SK-N-SH treated with all-trans-retinoic acid at 6 μM for 48 hours (cell line): ENCODE measurements around the gene KIAA0825.
"Not testable (repeated sequence)": the region's sequence is repeated elsewhere in the genome, so short reads cannot be mapped to it uniquely, and the experiment has no call there.

Experiments
- ATAC-seq: fragments of 200-7000 bp; cut with Tn5 transposase; 3 replicates; pipeline ENCODE4 v1.9.1; 2020; ENCODE audit warnings: mild to moderate bottlenecking, moderate library complexity
- ARNTL ChIP-seq: fragments of 450-650 bp; formaldehyde crosslinking; IDR thresholded peaks from 2 replicates; pipeline ENCODE4 v1.5.0; 2020; ENCODE audit warnings: low read depth, mild to moderate bottlenecking, moderate library complexity, borderline replicate concordance
- CREB5 ChIP-seq: fragments of 250-450 bp; sonication (Bioruptor Pico); IDR thresholded peaks from 2 replicates; pipeline ENCODE4 v1.5.1; 2020; ENCODE audit warnings: low read depth, mild to moderate bottlenecking, moderate library complexity
- CSDC2 ChIP-seq: fragments of 250-450 bp; sonication (Bioruptor Pico); IDR thresholded peaks from 2 replicates; pipeline ENCODE4 v1.5.0; 2020; ENCODE audit warnings: mild to moderate bottlenecking, moderate library complexity
- CSRNP3 ChIP-seq: fragments of 250-450 bp; sonication (Bioruptor Pico); IDR thresholded peaks from 2 replicates; pipeline ENCODE4 v1.5.1; 2021; ENCODE audit warnings: mild to moderate bottlenecking, moderate library complexity
- ESRRG ChIP-seq: fragments of 250-450 bp; sonication (Bioruptor Pico); IDR thresholded peaks from 2 replicates; pipeline ENCODE4 v1.6.1; 2021; ENCODE audit warnings: mild to moderate bottlenecking
- GLIS3 ChIP-seq: fragments of 250-450 bp; sonication (Bioruptor Pico); IDR thresholded peaks from 2 replicates; pipeline ENCODE4 v1.5.0; 2020; ENCODE audit warnings: mild to moderate bottlenecking, moderate library complexity
- ISL1 ChIP-seq: fragments of 250-450 bp; sonication (Bioruptor Pico); IDR thresholded peaks from 2 replicates; pipeline ENCODE4 v2.1.2; 2022; ENCODE audit warnings: mild to moderate bottlenecking, moderate library complexity
- OSR1 ChIP-seq: fragments of 250-450 bp; sonication (Bioruptor Pico); IDR thresholded peaks from 2 replicates; pipeline ENCODE4 v1.8.0; 2022; ENCODE audit warnings: moderate library complexity, mild to moderate bottlenecking, inconsistent platforms
- PATZ1 ChIP-seq: fragments of 250-450 bp; sonication (Bioruptor Pico); IDR thresholded peaks from 2 replicates; pipeline ENCODE4 v1.8.0; 2020; ENCODE audit warnings: mild to moderate bottlenecking, moderate library complexity, borderline replicate concordance
- POU6F1 ChIP-seq: fragments of 250-450 bp; sonication (Bioruptor Pico); IDR thresholded peaks from 2 replicates; pipeline ENCODE4 v1.8.0; 2021; ENCODE audit warnings: low read depth, mild to moderate bottlenecking, moderate library complexity, borderline replicate concordance
- PPARA ChIP-seq: fragments of 250-450 bp; sonication (Bioruptor Pico); IDR thresholded peaks from 2 replicates; pipeline ENCODE4 v1.5.0; 2020; ENCODE audit warnings: mild to moderate bottlenecking, borderline replicate concordance
- RARB ChIP-seq: fragments of 250-450 bp; sonication (Bioruptor Pico); IDR thresholded peaks from 2 replicates; pipeline ENCODE4 v1.8.0; 2021; ENCODE audit warnings: mild to moderate bottlenecking, moderate library complexity
- SNAI2 ChIP-seq: fragments of 250-450 bp; sonication (Bioruptor Pico); IDR thresholded peaks from 2 replicates; pipeline ENCODE4 v1.5.0; 2020; ENCODE audit warnings: mild to moderate bottlenecking, moderate library complexity
- TCF4 ChIP-seq: fragments of 250-450 bp; sonication (Bioruptor Pico); IDR thresholded peaks from 2 replicates; pipeline ENCODE4 v1.8.0; 2021; ENCODE audit warnings: mild to moderate bottlenecking, moderate library complexity, borderline replicate concordance
- TOX ChIP-seq: fragments of 250-450 bp; sonication (Bioruptor Pico); IDR thresholded peaks from 2 replicates; pipeline ENCODE4 v1.8.0; 2021; ENCODE audit warnings: mild to moderate bottlenecking, moderate library complexity, borderline replicate concordance
- TSHZ2 ChIP-seq: fragments of 250-450 bp; sonication (Bioruptor Pico); IDR thresholded peaks from 2 replicates; pipeline ENCODE4 v1.5.0; 2020; ENCODE audit warnings: mild to moderate bottlenecking, moderate library complexity
- ZC3H10 ChIP-seq: fragments of 250-450 bp; sonication (Bioruptor Pico); IDR thresholded peaks from 2 replicates; pipeline ENCODE4 v1.5.1; 2021; ENCODE audit warnings: mild to moderate bottlenecking, moderate library complexity
- ZFP3 ChIP-seq: fragments of 250-450 bp; sonication (Bioruptor Pico); IDR thresholded peaks from 2 replicates; pipeline ENCODE4 v1.5.0; 2020; ENCODE audit warnings: mild to moderate bottlenecking, moderate library complexity
- ZFP30 ChIP-seq: fragments of 450-650 bp; formaldehyde crosslinking; IDR thresholded peaks from 2 replicates; pipeline ENCODE4 v1.5.0; 2022; ENCODE audit warnings: mild to moderate bottlenecking, moderate library complexity
- ZNF565 ChIP-seq: fragments of 450-650 bp; formaldehyde crosslinking; conservative IDR thresholded peaks from 2 replicates; pipeline ENCODE4 v1.5.0; 2020; ENCODE audit warnings: low read depth, mild to moderate bottlenecking, moderate library complexity
- ZNF70 ChIP-seq: fragments of 450-650 bp; formaldehyde crosslinking; IDR thresholded peaks from 2 replicates; pipeline ENCODE4 v1.5.0; 2020; ENCODE audit warnings: mild to moderate bottlenecking, moderate library complexity
- ZNF8 ChIP-seq: fragments of 450-650 bp; formaldehyde crosslinking; IDR thresholded peaks from 2 replicates; pipeline ENCODE4 v1.5.0; 2020; ENCODE audit warnings: mild to moderate bottlenecking, moderate library complexity

KIAA0825 gene

GRCh38 chr5:94153736-94154450, 464.5 kb downstream of the KIAA0825 start:
- TF ChIP-seq GLIS3 (CRISPR knock-in tag) (no peak), TSHZ2 (CRISPR knock-in tag) (no peak), RARB (CRISPR knock-in tag) (no peak), PATZ1 (CRISPR knock-in tag) (no peak), ZNF565 (CRISPR knock-in tag) (no peak), TOX (CRISPR knock-in tag) (no peak), TCF4 (no peak), CSRNP3 (CRISPR knock-in tag) (no peak), ZNF8 (CRISPR knock-in tag) (no peak), ZFP30 (CRISPR knock-in tag) (no peak), ARNTL (CRISPR knock-in tag) (no peak), ZNF70 (CRISPR knock-in tag) (no peak), CREB5 (no peak), PPARA (CRISPR knock-in tag) (no peak), CSDC2 (CRISPR knock-in tag) (no peak), OSR1 (no peak), ZC3H10 (no peak)
- no peak for ATAC-seq

- not testable (repeated sequence) for ATAC-seq
Observed at GRCh38 chr5:94143621-94144020, 474.8 kb downstream of the KIAA0825 start.

- no peak for TF ChIP-seq GLIS3 (CRISPR knock-in tag)
- TF ChIP-seq ZFP3 (CRISPR knock-in tag) = no peak
- no peak for TF ChIP-seq ZFP30 (CRISPR knock-in tag)
- no peak for TF ChIP-seq ESRRG
- no peak for TF ChIP-seq TOX (CRISPR knock-in tag)
- no peak for TF ChIP-seq SNAI2 (CRISPR knock-in tag)
- TF ChIP-seq ZNF565 (CRISPR knock-in tag) = no peak
- TF ChIP-seq ARNTL (CRISPR knock-in tag) = no peak
- TF ChIP-seq TSHZ2 (CRISPR knock-in tag) = no peak
- TF ChIP-seq ISL1 (CRISPR knock-in tag) = no peak
- no peak for TF ChIP-seq CSDC2 (CRISPR knock-in tag)
- TF ChIP-seq ZNF8 (CRISPR knock-in tag) = no peak
- no peak for TF ChIP-seq PATZ1 (CRISPR knock-in tag)
- no peak for TF ChIP-seq OSR1
- no peak for TF ChIP-seq POU6F1 (CRISPR knock-in tag)
- no peak for TF ChIP-seq ZC3H10
- ATAC-seq = no peak
Observed at GRCh38 chr5:94140300-94140699, 478.1 kb downstream of the KIAA0825 start.
